ENCODE measurements around the gene MACROD2.

The MACROD2 gene

DNA sequence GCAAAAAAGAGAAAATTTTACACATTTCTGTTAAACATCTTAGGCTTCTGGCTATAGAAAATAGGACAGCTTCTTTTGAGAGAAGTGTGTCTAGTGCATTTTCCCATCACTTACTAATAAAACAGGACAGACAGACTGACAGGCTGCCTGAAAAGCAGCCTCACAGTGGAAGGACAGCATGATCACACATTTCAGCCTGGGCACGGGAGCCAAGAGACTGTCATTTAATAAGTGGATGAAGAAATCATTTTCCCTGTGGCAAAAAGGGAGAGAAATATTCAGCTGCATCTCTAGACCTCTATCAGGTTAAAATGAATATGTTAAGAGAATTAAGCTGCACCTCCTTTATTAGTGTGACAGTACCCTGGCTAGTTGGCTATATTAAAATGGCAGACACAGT is 1617.5 kb downstream of the MACROD2 start:
- no peak for DNase-seq (ENCODE audit: low read depth, low spot score)

DNA sequence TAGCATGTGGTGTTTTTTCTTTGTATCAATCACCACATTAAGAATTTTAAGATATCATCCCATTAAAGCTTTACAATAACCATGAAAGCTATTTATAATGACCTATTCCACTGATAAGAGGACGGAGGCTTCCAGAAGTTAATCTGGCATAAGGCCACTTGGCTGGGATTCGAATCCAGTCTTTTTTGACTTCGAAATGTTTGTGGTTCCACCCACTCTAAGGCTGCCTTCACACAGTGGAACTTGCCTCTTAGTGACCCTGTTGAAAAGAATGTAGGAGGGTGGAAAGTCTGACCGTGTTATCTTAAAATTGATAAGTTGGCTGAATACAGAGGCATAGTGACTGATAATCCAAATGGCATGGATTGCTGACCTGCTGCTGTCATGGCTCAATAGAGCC is 1618.2 kb downstream of the MACROD2 start:
- no peak for DNase-seq (ENCODE audit: low read depth, low spot score)

DNA sequence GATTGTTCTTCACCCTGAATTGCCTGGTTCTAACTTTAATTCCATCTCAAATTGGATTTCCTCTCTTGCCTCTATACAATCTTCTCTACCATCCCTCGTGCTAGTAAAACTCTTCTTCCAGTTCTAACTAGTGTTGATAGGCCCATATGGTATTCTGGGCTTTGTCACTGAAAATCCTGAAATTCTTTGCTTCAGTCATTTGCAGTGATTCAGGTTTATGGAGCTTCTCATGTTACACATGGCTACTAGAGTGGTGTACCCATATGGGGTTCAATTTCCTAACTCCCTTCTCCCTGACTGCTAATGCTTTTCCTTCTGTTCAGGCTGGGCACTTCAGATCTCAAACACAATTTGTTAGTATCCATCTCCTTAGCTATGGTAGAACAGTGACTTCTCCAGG is 1621.3 kb downstream of the MACROD2 start:
- no peak for DNase-seq (ENCODE audit: low read depth, low spot score)

DNA sequence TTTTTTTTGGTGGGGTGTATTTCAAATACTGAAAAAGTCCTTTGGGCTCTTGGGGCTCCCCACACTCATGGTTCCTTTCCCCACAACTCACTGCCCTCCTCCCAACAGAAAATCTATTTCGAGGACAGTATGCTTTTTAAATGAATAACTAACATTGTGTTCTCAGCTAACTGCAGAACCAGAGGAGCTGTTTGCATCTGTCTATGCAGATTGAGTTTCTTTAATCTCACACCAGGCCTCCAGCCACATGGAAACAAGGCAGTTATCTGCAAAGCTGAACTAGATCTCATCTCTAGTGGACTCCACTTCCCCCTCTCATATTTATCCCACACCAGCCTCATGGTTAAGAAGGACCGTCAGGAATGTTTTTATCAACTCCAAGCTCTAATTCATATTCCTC is 1622.8 kb downstream of the MACROD2 start:
- DNase-seq (ENCODE audit: low read depth, low spot score) = no peak

DNA sequence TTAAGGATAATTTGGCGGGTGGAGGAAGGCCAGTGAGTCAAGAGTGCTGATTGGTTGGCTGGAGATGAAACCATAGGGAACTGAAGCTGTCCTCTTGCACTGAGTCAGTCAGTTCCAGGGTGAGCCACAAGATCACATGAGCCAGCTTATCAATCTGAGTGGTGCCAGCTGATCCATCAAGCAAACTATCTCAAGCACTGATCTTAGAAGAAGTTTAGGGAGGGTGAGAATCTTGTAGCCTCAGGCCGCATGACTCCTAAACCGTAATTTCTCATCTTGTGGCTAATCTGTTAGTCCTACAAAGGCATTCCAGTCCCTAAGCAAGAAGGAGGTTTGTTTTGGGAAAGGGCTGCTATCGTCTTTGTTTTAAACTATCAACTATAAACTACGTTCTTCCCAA is 1623.6 kb downstream of the MACROD2 start:
- DNase-seq (ENCODE audit: low read depth, low spot score) = no peak

DNA sequence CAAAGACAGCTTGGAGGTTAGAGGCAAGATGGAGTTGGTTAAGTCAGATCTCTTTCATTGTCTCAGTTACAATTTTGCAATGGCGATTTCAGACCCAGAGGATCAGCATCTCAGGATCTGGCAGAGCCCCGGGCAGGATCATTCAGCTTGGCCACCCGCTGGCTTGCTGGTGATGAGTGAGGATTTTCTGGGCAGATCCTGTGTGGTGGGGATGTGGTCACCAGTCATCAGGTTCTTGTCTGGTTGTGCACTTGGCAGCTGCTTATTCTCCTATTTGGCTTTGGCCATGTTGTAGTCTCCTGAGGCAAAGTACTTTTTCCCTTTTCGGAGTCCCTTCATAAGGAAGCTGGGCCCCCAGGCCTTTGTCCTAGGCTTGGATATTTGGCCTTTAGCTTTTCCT is 1624.0 kb downstream of the MACROD2 start:
- no peak for DNase-seq (ENCODE audit: low read depth, low spot score)

DNA sequence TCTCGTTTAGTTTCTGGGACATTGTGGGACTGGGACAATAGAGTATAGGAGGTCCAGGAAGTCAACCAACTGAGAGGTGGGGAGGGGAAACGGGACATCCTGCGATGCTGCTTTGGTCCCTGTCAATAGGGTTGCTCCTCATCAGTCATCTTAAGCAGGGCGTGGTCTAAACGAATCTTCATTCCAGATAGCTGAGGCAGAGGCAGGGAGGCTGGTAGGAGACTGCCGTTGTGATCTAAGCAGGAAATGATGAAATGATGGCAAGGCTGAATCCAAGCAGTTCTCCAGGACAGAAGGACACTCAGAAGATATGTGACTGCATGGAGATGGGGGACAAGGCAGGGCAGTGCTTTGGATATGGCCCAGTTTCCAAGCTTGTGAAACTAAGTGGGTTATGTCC is 1624.5 kb downstream of the MACROD2 start:
- DNase-seq (ENCODE audit: low read depth, low spot score) = no peak

DNA sequence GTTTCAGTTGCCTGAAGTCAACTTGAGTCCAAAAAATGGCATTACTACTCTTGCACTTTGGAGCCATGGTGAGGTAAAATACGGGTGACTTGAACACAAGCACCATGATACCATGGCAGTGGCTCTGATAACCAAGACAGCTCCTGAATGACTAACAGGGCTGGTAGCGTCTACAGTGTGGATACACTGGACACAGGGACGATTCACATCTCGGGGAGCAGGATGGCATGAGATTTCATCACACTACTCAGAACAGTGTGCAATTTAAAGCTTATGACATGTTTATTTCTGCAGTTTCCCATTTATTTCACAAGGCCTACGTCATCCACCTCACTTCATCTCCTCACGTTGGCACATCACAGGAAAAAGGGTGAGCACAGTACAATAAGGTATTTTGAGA is 1627.1 kb downstream of the MACROD2 start:
- DNase-seq (ENCODE audit: low read depth, low spot score) = no peak

DNA sequence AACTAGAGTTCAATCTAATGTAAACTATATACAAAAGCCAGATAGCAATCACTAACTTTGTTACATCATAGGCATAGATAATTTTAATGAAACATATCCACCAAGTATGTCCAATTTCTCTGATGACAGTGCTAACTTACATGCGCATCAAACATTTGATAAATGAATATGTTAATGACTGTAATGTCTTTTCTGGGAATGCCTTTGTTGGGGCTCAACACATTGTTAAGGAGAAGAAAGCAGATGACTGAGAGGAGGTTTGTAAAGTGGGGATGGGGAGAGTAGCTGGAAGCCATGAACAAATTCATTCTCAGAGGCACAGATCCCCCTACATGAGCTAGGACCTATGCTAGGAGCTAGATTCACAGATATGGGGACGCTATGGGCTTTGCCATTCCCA is 1627.9 kb downstream of the MACROD2 start:
- DNase-seq (ENCODE audit: low read depth, low spot score) = no peak

DNA sequence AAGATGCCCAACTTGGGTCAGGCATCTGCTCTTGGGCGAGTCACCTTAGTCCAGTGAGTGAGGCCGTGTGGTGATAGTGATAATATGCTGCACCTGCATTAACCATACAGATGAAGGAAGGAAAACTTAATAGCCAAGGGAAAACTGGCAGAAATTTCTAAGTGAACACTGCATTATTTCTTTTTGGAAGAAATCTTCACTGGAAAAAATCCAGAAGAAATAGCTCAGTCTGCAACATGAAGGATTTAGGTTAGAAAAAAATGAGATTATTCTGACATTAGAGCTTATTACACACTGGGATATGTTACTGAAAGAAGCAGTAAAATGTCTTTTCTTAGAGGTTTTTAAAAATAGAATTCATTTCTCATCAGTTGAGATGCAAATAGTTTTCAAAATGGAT is 1630.7 kb downstream of the MACROD2 start:
- DNase-seq (ENCODE audit: low read depth, low spot score) = no peak

DNA sequence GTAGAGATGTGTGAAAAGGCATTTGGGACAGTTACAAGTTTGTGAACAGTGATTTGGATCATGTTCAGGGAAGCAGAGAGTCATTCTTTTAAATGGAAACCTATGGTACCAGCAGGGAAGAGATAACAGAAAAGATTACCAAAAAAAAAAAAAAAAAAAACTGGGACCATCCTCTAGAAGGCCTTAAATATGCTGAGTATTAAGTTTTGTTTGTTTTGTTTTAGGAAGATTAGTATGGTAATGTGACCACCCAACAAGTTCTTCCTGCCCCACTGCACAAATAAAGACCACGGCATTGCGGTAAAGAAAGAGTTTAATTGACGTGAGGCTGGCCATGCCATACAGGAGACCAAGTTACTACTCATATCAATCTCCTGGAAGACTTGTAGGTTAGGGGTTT is 1631.8 kb downstream of the MACROD2 start:
- no peak for DNase-seq (ENCODE audit: low read depth, low spot score)

DNA sequence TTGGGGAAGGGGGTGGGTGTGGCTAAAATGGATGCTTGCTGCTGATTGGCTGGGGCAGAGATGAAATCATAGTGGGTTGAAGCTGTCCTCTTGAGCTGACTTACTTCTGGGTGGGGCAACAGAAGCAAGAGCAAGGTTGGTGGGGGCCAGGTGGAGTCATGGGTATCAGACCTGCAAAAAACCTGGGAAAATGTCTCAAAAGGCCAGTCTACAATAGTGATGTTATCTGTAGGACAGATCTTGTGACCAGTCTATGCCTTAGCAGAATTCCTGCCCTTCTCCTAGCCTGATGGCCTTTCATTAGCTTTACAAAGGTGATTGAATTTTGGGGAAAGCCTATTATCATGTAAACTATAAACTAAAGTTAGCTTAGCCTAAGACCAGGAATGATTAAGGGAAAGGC is 1632.2 kb downstream of the MACROD2 start:
- DNase-seq (ENCODE audit: low read depth, low spot score) = no peak

DNA sequence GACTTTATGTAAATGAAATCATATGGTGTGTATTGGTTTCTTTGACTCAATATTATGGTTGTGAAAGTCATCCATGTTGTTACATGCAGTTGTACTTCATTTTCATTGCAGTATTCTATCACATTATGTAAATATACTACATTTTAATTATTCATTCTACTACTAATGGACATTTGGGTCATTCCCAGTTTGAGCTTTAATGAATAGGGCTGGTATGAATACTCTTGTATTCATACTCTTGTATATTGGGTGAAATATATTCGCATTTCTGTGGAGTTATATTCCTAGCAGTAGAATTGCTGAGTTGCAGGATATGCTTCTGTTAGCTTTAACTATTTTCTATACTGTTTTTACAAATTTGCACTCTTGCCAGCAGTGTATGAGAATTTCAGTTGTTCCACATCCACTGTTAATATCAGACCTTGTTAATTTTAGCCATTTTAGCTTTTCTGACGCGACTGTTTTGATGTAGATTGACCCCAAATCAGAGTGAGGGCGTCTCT is 1633.6 kb downstream of the MACROD2 start:
- DNase-seq (ENCODE audit: low read depth, low spot score) = no peak

DNA sequence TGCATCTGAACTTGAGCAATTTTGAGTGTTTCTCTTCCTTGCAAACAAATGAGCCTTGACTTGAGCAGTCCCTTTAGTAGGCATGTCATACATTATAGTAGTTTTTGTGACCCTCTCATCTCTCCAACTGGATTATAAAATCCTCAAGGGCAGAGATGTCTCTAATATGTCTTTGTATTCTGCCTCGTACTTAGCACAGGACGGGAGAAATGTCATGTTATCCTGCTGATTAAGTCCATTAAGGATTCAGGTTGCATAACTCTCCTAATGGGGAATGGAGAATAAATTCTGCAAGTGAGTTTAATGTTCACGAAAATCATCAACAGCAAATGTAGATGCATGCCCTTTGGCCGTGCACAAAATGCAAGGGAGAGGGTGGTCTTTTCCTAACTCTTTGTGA is 1635.0 kb downstream of the MACROD2 start:
- DNase-seq (ENCODE audit: low read depth, low spot score) = no peak

DNA sequence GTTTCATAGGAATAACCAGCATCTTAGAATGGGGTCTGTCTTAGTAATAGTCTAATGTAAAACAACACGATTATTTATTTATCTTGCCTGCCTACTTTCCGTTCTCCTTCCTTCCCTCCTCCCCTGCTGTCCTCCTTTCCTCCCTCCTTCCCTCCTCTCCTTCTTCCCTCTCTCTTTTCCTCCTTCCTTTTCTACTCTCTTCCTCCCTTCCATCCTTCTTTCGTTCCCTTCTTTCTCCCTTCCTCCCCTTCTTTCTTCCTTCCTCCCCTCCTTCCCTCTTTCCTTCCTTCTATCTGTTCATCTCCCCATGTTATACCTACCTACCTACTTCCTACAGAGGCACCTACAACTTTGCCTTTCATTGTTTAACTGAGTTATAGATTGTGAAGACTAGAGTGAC is 1637.4 kb downstream of the MACROD2 start:
- no peak for DNase-seq (ENCODE audit: low read depth, low spot score)

DNA sequence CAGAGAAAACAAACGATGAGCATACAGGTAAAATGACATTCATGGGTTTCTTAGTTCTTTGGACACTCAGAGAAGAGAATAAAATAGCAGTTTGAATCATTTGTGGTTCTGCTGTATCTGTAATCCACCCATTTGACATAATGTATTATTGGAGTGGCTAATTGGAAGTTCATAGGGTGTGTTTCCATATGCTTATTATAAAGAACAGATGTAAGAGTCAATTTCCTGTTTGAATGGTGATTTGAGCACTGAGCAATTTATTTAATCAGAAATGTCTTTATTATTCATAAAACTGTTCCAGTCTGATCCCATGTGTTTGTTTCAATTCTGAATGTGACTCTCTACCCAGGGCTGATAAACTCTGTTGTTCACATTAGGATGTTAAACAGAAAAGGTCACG is 1638.8 kb downstream of the MACROD2 start:
- no peak for DNase-seq (ENCODE audit: low read depth, low spot score)

DNA sequence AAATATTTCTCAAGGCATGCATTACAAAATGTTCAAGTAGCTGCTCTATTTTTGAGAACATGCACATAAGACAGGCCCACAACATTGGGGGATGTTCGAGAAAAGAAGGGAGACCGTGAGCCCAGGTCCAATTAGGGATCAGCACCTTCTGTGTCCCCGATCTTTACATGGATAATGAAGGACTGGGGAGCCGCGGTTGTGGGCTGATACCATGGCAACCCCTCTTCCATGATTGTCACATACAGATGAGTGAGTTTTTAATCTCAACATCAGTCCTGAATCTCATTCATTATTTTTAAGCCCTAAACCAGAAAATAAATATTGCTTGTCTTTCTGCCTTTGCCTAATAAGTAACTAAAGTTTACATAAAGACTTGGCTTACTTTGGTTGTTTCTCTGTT is 1642.2 kb downstream of the MACROD2 start:
- no peak for DNase-seq (ENCODE audit: low read depth, low spot score)

DNA sequence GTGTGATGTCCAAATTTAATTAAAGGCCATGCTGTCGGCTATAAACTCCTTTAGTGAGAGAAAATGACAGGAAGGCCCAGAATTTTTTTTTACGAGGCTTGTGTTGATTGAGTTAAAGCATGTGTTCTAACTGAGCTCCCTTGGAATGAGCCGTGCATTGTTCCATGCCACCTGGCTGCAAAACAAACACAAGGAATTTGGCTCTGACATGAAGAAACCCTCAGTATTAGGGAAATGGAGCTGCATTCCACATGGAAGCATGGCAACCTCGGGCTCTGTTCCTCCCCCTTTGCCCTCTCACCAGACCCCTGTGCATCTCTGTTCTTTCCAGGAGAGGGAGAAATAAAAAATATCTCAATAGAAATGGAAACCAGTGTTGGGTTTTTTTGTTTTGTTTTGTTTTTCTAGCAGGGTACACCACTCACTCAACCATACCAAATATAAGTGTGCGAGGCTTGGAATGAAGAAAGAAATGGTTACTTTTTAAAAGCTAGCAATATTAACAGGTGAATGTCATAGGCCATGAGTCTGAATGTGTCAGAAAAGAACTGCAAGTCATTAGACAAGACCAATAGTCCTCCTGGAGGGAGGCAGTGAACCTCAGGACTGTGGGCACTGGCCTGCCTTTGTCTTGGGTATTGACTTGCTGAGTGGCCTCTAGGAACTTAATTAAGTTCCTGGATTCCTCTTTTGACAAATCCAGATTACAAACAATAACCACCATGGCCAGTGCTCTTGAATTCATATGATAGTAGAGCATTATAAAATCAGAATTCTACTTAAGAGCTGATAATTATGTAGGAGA is 1642.8 kb downstream of the MACROD2 start:
- no peak for DNase-seq (ENCODE audit: low read depth, low spot score)

DNA sequence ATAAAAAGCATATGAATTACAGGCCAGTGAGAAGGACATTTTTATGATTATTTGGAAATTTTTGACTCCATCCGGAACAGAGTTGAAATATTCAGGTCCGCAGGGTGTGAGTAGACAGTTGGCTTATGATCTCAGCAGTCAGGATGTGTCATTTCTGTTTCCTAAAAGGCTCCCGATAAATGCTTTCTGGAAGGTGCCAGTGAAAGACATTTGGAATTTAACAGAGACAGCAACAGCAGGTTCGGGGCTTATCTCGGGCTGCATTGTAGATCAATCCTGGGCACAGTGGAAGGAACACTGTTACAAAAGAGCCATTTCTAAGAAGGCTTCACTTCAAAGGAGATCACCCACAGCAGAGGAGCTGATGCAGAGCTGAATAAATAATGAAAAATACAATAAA is 1643.5 kb downstream of the MACROD2 start:
- no peak for DNase-seq (ENCODE audit: low read depth, low spot score)

DNA sequence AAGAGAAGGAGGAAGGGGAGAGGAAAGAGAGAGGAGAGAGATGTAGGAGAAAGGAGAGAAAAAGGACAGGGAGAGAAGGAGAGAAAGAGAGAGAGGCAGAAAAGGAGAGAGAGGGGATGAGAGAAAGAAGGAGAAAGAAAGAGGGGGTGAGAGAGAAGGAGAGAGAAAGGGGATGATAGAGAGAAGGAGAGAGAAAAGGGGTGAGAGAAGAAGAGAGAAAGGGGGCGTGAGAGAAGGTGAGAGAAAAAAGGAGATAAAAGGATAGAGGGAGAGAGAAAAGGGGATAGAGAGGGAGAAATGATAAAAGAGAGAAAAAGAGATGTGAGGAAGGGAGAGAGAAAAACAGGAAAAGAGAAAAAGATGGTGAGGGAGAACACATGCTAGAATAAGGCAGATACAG is 1644.5 kb downstream of the MACROD2 start:
- no peak for DNase-seq (ENCODE audit: low read depth, low spot score)

DNA sequence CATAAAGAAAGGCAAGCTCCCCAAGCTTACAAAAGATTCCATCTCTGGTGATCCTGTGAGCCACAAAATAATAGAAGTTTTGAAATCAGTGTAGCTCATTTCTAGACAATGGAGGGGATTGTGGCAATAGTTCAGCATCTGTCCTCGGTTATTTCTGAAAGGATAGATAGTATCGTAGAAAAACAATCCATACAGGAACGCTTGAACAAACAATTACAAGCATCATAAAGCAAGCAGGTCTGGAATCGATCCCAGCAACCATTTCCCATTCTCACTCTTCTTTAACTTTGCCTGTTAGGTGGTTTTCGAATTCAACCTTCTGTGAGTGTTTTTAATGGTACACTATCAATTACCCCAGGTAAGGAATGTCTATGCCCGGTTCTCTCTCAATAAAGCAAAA is 1646.8 kb downstream of the MACROD2 start:
- DNase-seq (ENCODE audit: low read depth, low spot score) = no peak

DNA sequence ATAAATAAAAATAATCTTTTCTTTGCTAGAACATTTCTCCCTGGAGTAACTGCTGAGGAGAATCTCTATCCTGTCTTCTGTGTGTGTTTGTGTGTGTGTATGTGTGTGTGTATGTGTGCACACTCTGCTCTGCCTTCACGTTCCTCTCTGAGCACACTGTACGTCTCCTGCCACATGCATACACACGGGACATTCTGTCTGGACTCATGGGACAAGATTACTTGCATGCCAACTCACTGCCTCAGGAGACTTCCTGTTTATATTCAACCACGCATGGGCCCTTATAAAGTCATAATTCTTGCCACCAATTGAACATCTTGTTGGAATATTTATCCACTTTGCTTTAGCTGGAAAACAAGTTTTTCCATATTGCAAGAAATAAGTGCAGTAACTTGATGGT is 1647.4 kb downstream of the MACROD2 start:
- DNase-seq (ENCODE audit: low read depth, low spot score) = no peak

DNA sequence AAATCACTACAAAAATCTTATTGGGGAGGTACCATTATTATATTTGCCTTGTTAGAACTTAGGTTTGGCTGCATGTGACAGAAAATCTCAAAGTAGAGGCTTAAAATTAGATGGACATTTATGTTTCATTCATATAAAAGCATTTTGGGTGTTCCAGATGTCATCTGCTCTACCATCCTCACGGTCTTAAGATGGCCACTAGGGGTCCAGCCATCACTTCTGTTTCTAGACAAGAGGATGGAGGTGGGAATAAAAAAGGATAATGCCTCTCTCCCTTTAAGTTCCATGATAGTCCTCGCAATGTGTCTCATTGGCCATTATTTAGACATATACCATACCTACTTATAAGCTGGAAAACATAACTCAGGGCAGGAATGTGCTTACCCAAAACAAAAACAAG is 1648.4 kb downstream of the MACROD2 start:
- no peak for DNase-seq (ENCODE audit: low read depth, low spot score)

DNA sequence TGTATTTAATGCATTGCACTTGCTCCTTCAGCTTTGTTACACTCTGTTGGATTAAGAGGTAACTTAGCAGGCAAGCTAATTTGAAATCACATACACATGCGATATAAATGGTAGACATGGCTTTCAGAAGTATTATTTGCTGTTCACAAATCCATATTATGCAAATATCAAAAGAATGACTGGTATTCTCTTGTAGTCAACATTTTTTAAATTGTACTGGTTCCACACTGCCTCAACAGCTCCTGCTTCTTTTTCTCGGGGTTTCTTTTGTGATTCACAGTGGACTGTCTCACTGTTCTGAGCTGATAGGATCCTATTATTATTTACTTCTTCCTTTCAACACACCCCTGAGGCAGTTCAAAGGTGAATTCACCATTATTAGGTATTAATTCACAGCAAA is 1650.5 kb downstream of the MACROD2 start:
- no peak for DNase-seq (ENCODE audit: low read depth, low spot score)
